PC-9 (cell line): Measurements from ENCODE around the gene FAM193B.

Experiments used
- EZH2 ChIP-seq: fragments of 200-600 bp; sonication (generic); IDR thresholded peaks from 2 replicates; pipeline ENCODE4 v1.8.0; 2017; ENCODE audit warnings: antibody characterized with exemption, low read depth
- TF ChIP-seq, protein P1 (sequence below): fragments of 200-600 bp; sonication (generic); conservative IDR thresholded peaks from 2 replicates; pipeline ENCODE4 v1.6.1; 2017; ENCODE audit warnings: mixed run types, antibody characterized with exemption, mild to moderate bottlenecking, moderate library complexity

DNA sequence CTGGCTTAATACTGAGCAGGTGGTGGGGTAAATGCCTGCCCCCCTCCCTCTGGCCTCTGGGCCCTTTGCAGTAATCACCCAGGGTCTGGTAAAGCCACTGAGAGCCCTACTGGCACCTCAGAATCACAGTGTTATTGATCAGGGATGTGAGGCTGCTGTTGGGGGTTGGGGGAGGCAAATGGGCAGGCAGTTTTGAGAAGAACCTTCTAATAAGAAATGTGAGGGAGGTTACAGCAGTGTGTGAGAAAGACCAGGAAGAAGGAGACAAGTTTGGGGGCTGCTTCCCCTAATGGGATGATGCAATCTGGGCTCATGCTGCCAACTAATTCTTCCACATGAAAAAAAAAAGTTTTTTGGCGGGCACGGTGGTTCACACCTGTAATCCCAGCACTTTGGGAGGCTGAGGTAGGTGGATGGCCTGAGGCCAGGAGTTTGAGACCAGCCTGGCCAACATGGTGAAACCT is 42.4 kb upstream of the FAM193B start:
- TF ChIP-seq EZH2 = no peak
- TF ChIP-seq, protein P1, sequence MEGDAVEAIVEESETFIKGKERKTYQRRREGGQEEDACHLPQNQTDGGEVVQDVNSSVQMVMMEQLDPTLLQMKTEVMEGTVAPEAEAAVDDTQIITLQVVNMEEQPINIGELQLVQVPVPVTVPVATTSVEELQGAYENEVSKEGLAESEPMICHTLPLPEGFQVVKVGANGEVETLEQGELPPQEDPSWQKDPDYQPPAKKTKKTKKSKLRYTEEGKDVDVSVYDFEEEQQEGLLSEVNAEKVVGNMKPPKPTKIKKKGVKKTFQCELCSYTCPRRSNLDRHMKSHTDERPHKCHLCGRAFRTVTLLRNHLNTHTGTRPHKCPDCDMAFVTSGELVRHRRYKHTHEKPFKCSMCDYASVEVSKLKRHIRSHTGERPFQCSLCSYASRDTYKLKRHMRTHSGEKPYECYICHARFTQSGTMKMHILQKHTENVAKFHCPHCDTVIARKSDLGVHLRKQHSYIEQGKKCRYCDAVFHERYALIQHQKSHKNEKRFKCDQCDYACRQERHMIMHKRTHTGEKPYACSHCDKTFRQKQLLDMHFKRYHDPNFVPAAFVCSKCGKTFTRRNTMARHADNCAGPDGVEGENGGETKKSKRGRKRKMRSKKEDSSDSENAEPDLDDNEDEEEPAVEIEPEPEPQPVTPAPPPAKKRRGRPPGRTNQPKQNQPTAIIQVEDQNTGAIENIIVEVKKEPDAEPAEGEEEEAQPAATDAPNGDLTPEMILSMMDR = no peak
